Measurements from ENCODE around the gene SYT7.

DNA sequence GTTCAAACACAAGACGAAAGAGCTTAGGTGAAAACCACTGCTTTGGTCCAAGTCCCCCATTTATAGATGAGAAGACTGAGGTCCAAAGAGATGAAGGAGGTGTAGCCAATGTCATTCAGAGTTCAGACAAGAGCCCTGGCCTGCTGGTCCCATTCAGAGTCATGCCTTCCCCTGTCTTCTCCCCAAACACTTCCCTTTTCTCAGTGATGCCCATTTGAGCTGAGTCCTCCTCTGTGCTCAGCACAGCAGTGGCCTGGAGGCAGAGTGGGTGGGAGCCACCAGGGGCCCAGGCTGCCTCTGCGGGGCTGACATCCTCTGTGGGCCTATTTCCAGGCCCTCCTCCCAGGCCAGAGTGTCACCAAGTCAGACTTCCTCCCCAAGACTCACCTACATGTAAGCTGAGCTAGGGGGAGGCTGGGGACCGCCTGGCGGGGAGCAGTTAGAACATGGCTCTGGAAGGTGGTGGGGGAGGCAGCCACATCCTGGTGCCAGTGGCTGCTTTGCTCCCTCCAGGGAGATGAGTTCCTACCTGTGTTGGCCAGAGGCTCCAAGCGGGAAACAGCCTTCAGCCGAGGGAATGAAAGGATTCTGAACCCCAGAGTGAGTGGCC is 94.8 kb downstream of the SYT7 start:
- TF ChIP-seq EZH2 (IDR thresholded peaks at IDR 0.05) (no peak), POLR2AphosphoS5 (IDR thresholded peaks at IDR 0.05; ENCODE audit: borderline replicate concordance, low read depth, low read length) (no peak), FOXP2 (optimal IDR thresholded peaks at IDR 0.05; ENCODE audit: control extremely low read depth, extremely low read length, insufficient read depth) (no peak)
